HG03442 (cell line): ENCODE measurements around the gene ZDHHC16.
"Not testable (repeated sequence)": the region's sequence is repeated elsewhere in the genome, so short reads cannot be mapped to it uniquely, and the experiment has no call there.

Experiments
- ATAC-seq: cut with Tn5 transposase; IDR thresholded peaks from one replicate; pipeline ENCODE4 v1.9.1; 2021; ENCODE audit warnings: mild to moderate bottlenecking, moderate library complexity; ENCODE audit not compliant: unreplicated experiment

ZDHHC16 gene

DNA sequence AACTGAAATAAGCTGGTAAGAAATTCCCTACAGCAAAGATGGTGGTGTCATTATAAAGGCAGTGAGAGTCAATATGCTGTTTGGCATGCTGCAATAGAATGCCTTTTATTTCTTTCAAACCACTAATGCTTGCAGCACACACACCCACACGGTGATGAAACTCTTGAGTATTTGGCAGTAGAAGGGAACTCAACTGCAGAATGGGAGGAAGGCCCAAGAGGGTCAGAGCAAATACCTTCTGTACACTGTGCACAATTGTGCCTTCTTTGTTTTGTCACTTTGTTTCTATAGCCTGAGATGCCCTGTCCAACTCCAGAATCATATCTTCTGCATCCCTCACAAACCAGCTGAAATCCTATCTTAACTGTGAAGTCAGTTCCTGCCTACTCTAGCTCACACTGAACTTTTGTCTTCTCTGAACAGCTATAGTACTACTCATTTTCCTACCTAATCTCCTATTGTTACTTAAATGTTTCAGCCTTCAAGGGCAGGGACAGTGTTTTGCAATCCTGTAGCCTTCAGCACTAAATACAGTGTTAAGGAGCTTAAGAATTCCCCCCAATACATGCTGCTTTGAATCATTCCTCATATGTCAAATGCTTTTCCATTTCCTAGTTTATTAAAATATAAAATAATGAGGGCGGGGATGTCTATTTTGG, 30.1 kb downstream of the ZDHHC16 start:
- no peak for ATAC-seq

DNA sequence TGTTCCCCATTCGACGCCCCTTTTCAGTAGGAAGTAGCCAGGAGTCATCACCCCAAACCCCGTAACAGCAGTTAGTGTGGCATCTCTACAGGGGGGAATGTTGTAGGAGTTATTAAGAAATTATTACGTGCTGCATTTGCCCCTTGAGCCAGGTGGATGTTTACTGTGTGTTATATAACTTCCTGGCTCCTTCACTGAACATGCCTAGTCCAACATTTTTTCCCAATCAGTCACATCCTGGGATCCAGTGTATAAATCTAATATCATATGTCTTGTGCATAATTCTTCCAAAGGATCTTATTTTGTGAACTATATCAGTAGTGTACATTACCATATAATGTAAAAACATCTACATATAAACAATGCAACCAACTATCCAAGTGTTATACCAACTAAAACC, 33.4 kb downstream of the ZDHHC16 start:
- ATAC-seq = not testable (repeated sequence)

DNA sequence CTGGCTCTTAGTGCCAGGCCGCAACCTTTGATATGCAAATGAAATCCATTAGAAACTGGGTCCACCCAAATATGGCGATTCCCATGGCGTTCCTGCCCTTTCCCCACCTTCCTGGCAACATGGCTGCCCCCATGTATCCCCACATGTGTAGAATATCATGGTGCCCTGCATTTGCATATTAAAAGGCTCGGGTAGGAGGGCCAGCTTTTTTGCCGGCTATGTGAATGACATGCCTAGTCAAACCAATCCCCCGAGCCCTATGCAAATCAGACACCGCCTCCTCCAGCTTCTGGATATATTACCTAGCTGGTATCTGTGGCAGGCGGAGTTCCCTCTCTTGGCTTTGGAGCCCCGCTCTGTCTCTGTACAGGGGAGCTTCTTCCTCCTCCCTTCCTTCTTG, 34.0 kb downstream of the ZDHHC16 start:
- no peak for ATAC-seq

DNA sequence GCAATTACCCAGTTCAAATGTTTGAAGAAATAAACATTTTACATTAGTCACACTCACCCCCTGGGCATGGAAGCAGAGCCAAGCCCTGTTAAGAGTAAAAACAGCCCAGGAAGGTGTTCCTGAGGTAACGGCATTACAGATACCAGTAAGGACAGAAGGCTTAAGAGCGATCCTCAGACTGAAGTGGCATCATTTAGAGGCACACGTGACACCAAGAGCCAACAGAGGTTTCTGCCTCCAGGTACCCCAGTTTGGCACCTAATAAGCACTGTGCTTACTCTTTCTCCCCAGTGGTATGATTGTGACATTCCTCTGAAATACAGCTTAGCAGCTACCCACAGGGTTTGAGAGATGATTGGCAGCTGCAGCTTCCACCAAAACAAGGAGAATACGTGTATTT, 35.1 kb downstream of the ZDHHC16 start:
- no peak for ATAC-seq

DNA sequence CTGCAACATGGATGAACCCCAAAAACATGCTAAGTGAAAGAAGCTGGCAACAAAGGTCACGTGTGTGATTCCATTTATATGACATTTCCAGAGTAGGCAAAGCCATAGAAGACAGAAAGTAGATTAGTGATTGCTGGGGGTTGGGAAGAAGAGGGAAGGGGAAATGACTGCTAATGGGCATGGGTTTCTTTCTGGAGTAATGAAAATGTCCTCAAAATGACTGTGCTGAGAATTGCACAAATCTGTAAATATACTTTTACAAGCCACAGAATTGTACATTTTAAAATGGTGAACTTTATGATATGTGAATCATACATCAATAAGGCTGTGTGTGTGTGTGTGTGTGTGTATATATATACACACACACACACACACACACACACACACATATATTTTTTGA, 36.4 kb downstream of the ZDHHC16 start:
- ATAC-seq = no peak

DNA sequence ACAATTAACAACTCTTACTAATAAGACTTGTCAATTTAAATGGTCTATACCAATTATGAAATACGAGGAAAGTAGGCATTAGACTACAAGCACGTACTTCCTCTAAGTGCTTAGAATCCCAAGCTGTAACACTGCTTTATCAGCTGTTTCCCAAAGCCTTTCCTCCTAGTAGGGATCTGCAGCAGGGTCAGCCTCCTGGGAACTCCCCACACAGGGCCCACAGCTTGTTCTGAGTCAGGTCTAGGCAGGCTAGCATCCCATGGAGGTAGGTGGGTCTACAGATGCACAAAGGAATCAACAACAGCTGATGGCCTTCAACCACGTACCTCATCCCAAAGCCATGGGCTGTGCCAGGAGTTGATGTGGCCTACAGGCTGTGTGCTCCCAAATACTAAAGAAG, 37.5 kb downstream of the ZDHHC16 start:
- ATAC-seq = no peak

DNA sequence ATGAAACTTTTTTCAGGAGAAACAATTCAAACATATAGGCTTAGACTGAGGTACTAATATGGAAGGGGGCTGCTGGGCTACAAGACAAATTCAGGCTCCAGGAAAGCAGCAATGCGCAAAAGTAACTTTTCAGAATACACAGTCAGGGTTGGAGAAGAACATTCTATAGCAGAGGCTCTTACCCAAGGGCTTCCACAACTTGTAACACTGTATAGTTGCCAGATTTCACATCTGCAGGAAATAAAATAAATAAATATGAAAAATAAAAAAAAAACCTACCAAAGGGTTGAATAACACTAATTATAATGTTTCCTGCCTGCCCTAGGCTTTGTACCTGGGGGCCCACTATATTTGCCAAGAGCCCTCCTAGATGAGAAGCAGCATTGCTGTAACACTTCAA, 37.9 kb downstream of the ZDHHC16 start:
- no peak for ATAC-seq

DNA sequence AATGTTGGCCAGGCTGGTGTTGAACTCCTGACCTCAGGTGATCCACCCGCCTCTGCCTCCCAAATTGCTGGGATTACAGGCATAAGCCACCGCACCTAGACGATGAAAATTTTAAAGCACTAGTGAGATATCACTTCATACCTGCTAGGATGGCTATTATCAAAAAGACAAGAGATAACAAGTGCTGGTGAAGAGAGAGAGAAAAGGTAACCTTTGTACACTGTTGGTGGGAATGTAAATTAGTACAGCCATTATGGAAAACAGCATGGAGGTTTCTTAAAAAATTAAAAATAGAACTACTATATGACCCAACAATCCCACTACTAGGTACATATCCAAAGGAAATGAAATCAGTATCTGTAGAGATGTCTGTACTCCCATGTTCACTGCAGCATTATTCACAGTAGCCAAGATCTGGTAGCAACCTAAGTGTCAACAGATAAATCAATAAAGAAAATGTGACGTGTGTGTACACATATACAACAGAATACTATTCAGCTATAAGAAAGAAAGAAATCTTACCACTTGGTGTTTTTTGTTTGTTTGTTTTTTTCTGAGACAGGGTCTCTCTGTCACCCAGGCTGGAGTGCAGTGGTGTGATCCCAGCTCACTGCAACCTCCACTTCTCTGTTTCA, 39.8 kb downstream of the ZDHHC16 start:
- ATAC-seq = no peak

DNA sequence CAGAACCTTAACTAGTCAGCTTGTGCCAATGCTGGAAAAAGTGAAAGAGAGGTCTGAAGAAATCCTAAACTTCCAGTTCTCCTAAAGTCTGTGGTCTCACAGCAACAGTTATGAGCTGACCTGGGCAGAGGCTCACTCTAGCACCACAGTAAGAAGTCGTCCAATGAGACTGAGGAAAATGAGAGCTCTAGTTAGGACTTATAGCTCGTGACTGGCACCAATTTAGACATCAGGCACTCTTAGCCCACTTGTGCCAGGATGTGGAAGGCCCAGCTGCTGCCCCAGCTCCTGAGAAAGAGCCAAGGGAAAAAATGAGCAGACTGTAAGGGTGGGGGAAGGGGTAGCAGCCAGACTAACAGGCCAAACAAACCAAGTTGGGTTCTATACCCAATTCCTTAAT, 44.6 kb downstream of the ZDHHC16 start:
- ATAC-seq = no peak

DNA sequence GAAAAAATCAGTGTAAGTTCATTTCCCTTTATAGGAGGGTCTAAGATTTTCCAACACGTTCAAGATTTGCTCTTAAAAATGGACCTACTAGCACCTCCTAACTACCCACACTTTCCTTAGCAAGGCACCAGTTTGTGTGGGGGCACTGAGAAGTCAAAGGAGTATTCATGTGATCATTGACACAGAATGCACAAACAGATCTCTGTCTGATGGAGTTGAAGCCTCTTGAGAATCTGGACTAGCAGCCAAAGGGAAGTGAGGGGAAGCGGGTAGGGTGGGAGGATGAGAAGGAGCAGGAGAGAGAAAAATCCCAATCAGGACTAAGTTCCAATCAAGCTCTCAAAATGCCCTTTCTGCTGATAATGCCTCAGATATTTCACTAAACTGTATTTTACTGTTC, 48.2 kb downstream of the ZDHHC16 start:
- no peak for ATAC-seq

DNA sequence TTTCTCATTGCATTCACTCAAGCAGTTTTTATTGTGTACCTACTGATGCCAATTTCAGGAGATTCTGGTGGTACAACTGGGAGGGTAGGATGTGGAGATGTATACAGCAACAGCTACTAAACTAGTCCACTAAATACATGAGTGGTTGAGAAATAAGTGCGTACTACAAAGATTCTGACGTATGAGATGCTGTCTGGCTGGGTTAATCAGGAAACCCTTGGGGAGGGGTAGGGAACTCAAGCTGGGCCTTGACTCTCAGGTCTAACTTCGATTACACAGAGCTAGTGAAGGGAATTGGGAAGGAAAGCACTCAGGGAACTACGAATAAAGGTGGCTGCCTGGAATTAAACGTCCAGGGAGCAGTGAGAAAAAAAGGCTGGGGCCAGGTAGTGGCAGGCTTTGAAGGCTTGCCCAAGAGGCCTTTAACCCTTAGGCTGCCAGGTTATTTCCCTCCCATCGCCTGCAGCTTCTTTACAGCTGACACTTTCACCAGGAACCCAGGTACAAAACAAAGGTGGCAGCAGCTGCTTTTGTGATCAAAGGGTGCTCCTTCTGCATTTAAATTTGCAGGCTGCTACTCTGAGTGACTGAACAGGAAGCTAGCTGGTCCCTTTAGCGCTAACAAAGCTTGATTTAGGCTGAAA, 49.0 kb downstream of the ZDHHC16 start:
- no peak for ATAC-seq

DNA sequence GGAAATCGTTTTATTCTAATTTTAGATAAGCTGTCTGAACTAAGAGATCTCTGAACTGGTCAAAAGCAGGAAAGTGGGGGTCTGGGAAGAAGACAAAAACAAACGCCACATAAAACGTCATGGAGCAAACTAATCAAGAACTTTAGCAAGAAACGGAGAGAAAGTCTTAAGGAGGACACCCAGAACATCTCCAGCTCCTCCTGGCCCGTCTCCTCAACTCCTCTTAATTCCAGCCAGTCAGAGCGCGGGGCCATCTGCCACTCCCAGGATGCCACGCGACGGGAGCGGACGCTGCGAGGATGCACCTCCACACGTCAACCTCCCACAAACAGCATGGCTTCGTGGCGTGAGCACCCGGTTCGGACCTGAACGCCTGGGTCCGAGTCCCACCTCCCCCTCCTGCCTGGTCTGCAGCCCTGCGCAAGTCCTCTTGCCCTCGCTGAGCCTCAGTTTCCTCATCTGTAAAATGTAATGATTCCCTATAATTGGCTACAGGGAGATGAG, 51.6 kb downstream of the ZDHHC16 start:
- peak; percentile 31 for ATAC-seq

DNA sequence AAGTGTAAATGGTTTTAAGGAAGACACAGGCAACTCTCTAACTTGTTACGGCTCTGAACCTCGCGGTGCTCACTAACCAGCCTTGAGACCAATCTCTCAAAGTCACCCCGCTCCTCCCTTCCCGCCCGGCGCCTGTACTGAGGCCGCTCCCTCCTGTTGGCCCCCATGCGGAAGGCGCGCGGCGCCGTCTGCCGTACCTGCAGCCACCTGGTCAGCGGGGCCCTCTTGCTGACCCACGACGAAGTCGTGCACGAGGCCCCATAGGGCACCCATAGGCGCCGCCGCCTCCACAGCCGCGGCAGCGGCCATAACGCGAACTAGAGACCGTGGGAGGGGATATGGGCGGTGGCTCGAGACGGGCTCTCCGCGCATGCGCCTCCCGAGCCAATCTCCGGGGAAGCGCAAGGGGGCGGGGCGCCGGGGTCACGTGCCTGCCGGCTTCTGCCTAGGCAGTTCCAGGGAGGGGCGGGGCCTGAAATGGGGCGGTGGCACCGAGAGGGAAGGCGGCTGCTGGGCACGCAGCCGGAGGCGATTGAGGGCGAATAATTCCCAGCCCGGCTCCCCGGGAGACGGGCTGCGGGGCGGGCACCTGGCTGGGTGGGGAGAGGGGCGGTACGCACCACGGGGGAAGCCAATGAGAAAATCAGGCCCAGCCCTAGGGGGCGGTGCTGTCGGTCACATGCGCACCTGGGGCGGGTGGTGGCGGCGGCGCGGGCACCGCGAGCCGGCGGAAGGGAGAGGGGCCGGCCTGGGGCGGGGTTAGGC, 52.3 kb downstream of the ZDHHC16 start, which contains the start of gene MMS19:
Gene MMS19 (minus strand): TSS at position 347 of the 765 bp plus-strand sequence. CDS start 38 bp downstream, at position 309.
- ATAC-seq = peak; percentile 92

DNA sequence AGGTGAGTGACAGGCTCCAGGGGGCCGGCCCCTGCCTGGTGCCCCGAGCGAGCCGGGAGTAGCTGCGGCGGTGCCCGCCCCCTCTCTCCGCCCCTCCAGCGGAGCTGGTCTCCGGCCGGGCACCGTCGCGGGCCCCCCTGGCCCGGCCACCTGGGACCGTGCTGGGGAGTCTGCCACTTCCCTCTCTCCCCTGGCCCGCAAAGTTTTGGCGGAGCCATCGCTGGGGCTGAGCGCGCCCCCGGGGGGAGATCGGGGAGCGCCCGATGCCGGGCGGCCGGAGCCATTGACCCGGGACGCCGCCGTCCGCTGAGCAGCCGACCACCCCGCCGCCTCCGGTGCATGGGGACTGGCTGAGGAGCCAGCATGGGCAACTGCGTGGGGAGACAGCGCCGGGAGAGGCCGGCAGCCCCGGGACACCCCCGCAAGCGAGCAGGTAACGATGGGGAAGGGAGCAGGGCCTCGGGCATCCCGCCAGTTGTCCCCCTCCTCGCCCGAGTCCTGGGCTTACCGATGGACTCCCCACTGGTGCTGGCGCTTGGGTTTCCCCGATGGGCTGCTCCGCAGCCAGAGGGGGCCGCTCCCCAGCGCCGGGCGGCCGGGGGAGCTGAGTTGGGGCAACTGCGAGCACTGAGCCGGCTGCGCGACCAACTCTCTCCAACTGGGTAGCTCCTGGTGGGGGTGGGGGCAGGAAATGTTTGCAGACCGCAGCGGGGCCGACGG, 53.0 kb downstream of the ZDHHC16 start, which contains the start of gene UBTD1:
Gene UBTD1 (plus strand): TSS at position 84 of the 720 bp plus-strand sequence. CDS start 280 bp downstream, at position 364.
- ATAC-seq = peak; percentile 8

DNA sequence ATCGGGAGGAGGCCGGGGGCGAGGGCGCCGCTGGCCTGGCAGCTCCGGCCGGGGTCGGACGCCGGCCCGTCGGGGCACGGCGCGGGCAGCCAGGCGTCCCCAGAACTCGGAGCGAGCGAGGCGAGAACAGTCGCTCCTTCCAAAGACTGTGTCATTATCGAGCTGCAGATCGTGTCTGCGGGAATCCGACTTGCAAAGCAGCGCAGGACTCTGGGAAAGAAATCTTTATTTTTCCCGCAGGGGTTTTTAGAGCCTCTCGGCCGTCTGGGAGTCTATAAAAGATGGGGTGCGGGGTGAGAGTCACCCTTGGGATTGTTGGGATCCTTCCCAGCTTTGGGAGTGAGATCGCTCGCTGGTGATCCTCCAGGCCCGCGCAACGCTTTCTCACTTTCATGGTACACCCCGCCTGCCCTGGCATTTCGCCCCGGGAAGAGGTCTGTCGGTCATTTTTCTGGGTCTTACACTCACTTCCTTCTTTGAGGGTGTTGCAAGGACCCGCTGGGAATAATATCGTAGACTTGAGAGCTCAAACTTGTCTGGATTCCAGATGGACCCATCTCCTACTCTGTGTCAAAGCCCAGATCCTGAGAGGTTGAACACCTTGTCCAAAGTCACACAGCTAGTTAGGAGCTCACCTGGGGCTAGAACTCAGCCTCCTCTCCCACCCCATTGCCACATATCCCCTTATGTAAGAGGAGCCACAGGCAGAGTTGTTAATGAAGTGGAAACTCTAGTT, 53.8 kb downstream of the ZDHHC16 start:
- no peak for ATAC-seq

DNA sequence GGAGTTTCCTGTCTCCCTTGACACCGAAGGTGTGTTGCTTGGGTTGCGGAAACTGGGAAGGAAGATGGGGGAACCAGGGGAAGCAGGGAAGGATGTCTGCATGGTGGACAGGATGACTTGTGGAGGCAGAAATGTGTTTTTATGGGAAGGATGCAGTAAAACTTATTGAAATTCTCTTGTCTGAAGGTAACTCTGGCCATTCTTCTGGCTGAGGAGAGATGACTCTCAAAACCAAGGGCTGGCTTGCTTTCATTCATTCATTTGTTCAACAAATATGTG, 54.3 kb downstream of the ZDHHC16 start:
- ATAC-seq = no peak

DNA sequence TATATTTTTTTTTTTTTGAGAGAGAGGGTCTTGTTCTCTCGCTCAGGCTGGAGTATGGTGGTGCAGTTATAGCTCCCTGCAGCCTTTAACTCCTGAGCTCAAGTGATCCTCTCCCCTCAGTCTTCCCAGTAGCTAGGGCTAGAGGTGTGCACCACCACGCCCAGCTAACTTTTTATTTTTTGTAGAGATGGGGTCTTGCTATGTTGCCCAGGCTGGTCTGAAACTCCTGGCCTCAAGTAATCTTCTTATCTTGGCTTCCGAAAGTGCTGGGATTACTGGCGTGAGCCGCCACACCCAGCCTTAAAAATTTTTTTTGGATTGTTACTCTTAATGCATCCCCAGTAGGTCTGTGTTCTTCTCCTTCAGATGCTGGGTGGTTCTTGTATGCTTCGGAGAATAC, 56.9 kb downstream of the ZDHHC16 start:
- no peak for ATAC-seq

DNA sequence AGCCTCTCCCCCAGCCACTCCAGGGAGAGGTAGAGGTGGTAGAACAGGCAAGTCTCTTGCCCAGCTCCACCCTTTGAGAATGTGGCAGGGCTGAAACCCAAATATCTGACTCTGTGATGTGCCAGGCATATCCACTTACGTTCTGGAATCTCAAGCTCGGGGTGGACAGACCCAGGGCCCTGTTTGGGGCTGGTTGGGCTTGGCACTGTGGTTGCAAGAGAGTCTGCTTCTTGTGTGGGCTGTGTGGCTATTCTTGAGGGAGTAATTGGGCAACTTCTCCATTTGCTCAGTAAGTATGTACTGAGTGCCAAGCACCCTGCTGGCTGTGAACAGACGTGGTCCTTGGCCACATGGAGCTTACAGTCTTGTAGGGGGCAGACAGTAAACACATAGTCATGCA, 57.4 kb downstream of the ZDHHC16 start:
- no peak for ATAC-seq

DNA sequence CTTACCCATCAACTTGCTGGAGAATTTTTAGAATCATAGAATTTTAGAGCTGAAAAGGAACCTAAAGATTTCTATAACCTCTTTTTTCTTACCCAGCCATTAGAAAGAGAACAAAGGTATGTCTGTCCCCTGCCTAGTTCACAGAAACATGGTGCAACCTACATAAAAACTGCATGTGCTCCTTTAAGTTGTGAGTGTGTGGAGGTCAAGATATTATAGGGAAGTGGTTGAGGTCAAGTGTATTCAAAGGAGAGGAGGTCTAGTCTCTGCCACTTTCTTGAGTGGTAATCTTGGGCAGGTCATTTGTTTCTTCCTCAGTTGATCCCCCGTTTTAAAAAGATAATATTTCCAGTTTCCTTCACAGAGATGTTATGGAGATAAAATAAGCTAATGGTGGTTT, 59.2 kb downstream of the ZDHHC16 start:
- ATAC-seq = no peak
